ENCODE measurements around the gene PRXL2B.
"Not testable (repeated sequence)": the region's sequence is repeated elsewhere in the genome, so short reads cannot be mapped to it uniquely, and the experiment has no call there.

PRXL2B gene

GRCh38 chr1:2586154-2587070 lies at the start of gene PRXL2B:
Gene PRXL2B (plus strand): TSS chr1:2586777. CDS start chr1:2586886, 109 bp downstream.
- peak; percentile 99 for DNase-seq

GRCh38 chr1:2537784-2538115 lies 48.8 kb upstream of the PRXL2B start:
- no peak for DNase-seq

- DNase-seq, result no peak
These were observed 48.2 kb upstream of the PRXL2B start for GRCh38 chr1:2538376-2538775.

GRCh38 chr1:2538872-2539271 lies 47.7 kb upstream of the PRXL2B start:
- no peak for DNase-seq

- DNase-seq, result no peak
These were observed 47.2 kb upstream of the PRXL2B start for GRCh38 chr1:2539312-2539907.

- no peak for DNase-seq
These were observed 45.6 kb upstream of the PRXL2B start for GRCh38 chr1:2540816-2541492.

GRCh38 chr1:2541619-2542245 lies 44.8 kb upstream of the PRXL2B start:
- DNase-seq, result no peak

GRCh38 chr1:2542246-2542915 lies 44.2 kb upstream of the PRXL2B start:
- DNase-seq, result no peak

GRCh38 chr1:2543543-2544092 lies 43.0 kb upstream of the PRXL2B start:
- peak; percentile 53 for DNase-seq

- no peak for DNase-seq
These were observed 42.3 kb upstream of the PRXL2B start for GRCh38 chr1:2544093-2544874.

- no peak for DNase-seq
These were observed 41.5 kb upstream of the PRXL2B start for GRCh38 chr1:2544875-2545640.

GRCh38 chr1:2545754-2546514 lies 40.6 kb upstream of the PRXL2B start:
- DNase-seq, result peak; percentile 85

- DNase-seq, result peak; percentile 89
These were observed 39.9 kb upstream of the PRXL2B start for GRCh38 chr1:2546515-2547209.

GRCh38 chr1:2547210-2548067 lies 39.1 kb upstream of the PRXL2B start:
- DNase-seq, result no peak

GRCh38 chr1:2548068-2548589 lies 38.4 kb upstream of the PRXL2B start:
- peak; percentile 65 for DNase-seq

- not testable (repeated sequence) for DNase-seq
These were observed 37.1 kb upstream of the PRXL2B start for GRCh38 chr1:2549367-2550029.

- DNase-seq, result not testable (repeated sequence)
These were observed 36.2 kb upstream of the PRXL2B start for GRCh38 chr1:2550309-2550861.
